Measurements from ENCODE around the gene ASXL1.

- TF ChIP-seq CTCF (IDR thresholded peaks at IDR 0.05) (no peak), EZH2 (IDR thresholded peaks at IDR 0.05; ENCODE audit: borderline replicate concordance, insufficient read depth, low read depth, low read length, poor library complexity, severe bottlenecking) (no peak)
Observed at GRCh38 chr20:32465092-32465900, 107.2 kb downstream of the ASXL1 start.
